HepG2 (cell line): ENCODE data around the gene ZBTB20. TPM values are rescaled to one million over a fixed set of nuclear protein-coding genes. Genes with fewer than 3 reads are reported as not detected.

Experiments used
- ATAC-seq: fragments of 200-7000 bp; cut with Tn5 transposase; 3 replicates; pipeline ENCODE4 v1.9.1; 2020; ENCODE audit warnings: mild to moderate bottlenecking, moderate library complexity
- BruUV-seq: library from RNA; stranded (reverse); fragments of 400-500 nt; replicated peaks from 2 replicates; lab custom pipeline; 2021; lab: Mats Ljungman, UMichigan
- CTCF ChIA-PET: fragments of 300-600 bp; formaldehyde crosslinking; extraction: SDS; loops from one replicate; lab custom pipeline; 2021; ENCODE audit warnings: low total read pairs, inconsistent platforms, low intra/inter-chr PET ratio; lab: Yijun Ruan, JAX
- POLR2A ChIA-PET: fragments of 350-600 bp; sonication (Branson Sonifier 250); formaldehyde crosslinking; loops from one replicate; lab custom pipeline; 2020; ENCODE audit warnings: antibody characterized with exemption, inconsistent platforms; lab: Yijun Ruan, JAX
- DNase-seq: peaks from one replicate; pipeline ENCODE4 v3.0.0-alpha.2; 2015; ENCODE audit warnings: low spot score
- FAIRE-seq: peaks from 3 replicates; lab custom pipeline; 2011; peaks lifted over from hg19 to GRCh38; lab: Jason Lieb, UNC
- H2AFZ ChIP-seq: one replicate; pipeline ENCODE4 v1.6.1; 2011; ENCODE audit warnings: low read length, inconsistent platforms
- H3K27ac ChIP-seq: fragments of 300-600 bp; 3 replicates; pipeline ENCODE4 v1.8.0; 2011; ENCODE audit warnings: mixed run types, mild to moderate bottlenecking, mixed read lengths, low read length, inconsistent platforms; ENCODE audit not compliant: insufficient read depth; ENCODE audit errors: extremely low read length
- H3K27me3 ChIP-seq, 2 experiments: fragments of 200-600 bp in 1 of 2; 2 replicates in 1 of 2; 3 replicates in 1 of 2; pipeline versions ENCODE4 v1.6.0 to v1.8.0; 2011; ENCODE audit warnings: low read length in 2 of 2, mild to moderate bottlenecking in 2 of 2, moderate library complexity in 2 of 2, inconsistent platforms in 1 of 2; ENCODE audit not compliant: insufficient read depth in 2 of 2, control insufficient read depth in 1 of 2
- H3K36me3 ChIP-seq, 2 experiments: fragments of 200-600 bp in 1 of 2; replicated peaks in 1 of 2; 2 replicates in 1 of 2; 3 replicates in 1 of 2; pipeline versions ENCODE4 v1.5.1 to v1.8.0; 2011; ENCODE audit warnings: low read length in 2 of 2, inconsistent platforms in 1 of 2; ENCODE audit not compliant: insufficient read depth in 2 of 2, control insufficient read depth in 1 of 2
- H3K4me1 ChIP-seq: 2 replicates; pipeline ENCODE4 v1.5.1; 2012; ENCODE audit warnings: low read length, inconsistent platforms; ENCODE audit not compliant: insufficient read depth
- H3K4me2 ChIP-seq: 2 replicates; pipeline ENCODE4 v1.6.0; 2011; ENCODE audit warnings: low read depth, low read length, inconsistent platforms
- H3K4me3 ChIP-seq, 3 experiments: fragments of 200-600 bp in 1 of 3; sonication (generic), shearing (Covaris generic) in 1 of 3; replicated peaks in 1 of 3; 2 replicates each; pipeline ENCODE4 v1.5.1; 2011 to 2016; ENCODE audit warnings: low read length in 3 of 3, inconsistent platforms in 2 of 3, low read depth in 2 of 3, mild to moderate bottlenecking in 2 of 3, control low read depth in 1 of 3, mixed read lengths in 1 of 3; ENCODE audit not compliant: insufficient read depth in 1 of 3
- H3K79me2 ChIP-seq: one replicate; pipeline ENCODE4 v1.6.1; 2011; ENCODE audit warnings: low read length, inconsistent platforms; ENCODE audit not compliant: insufficient read depth
- H3K9ac ChIP-seq: 2 replicates; pipeline ENCODE4 v1.6.0; 2011; ENCODE audit warnings: mild to moderate bottlenecking, low read depth, low read length, inconsistent platforms; ENCODE audit not compliant: insufficient read depth
- H3K9me3 ChIP-seq: 2 replicates; pipeline ENCODE4 v1.5.1; 2012; ENCODE audit warnings: mild to moderate bottlenecking, low read length
- H4K20me1 ChIP-seq: 2 replicates; pipeline ENCODE4 v1.6.0; 2011; ENCODE audit warnings: inconsistent platforms, mild to moderate bottlenecking, low read length, moderate library complexity; ENCODE audit not compliant: insufficient read depth
- ARID2 ChIP-seq: sonication (generic); formaldehyde crosslinking; IDR thresholded peaks from 2 replicates; pipeline ENCODE4 v1.8.1; 2022; ENCODE audit warnings: mild to moderate bottlenecking, missing genetic modification reagents, borderline replicate concordance
- ASH2L ChIP-seq: fragments of 300-600, 200-600 bp; sonication (generic); IDR thresholded peaks from 2 replicates; pipeline ENCODE4 v1.7.0; 2017; ENCODE audit warnings: low read depth, mild to moderate bottlenecking, moderate library complexity, mixed read lengths, low read length; ENCODE audit not compliant: insufficient read length
- HNRNPH1 ChIP-seq: fragments of 200-400 bp; formaldehyde crosslinking; optimal IDR thresholded peaks from 2 replicates; pipeline ENCODE3; 2017; ENCODE audit warnings: mild to moderate bottlenecking, low read depth, low read length
- KAT8 ChIP-seq: IDR thresholded peaks from 2 replicates; pipeline ENCODE4 v1.6.1; 2016; ENCODE audit warnings: missing genetic modification reagents, missing compliant biosample characterization
- MTA3 ChIP-seq: sonication (generic); formaldehyde crosslinking; IDR thresholded peaks from 2 replicates; pipeline ENCODE4 v1.4.0; 2020; ENCODE audit warnings: missing genetic modification reagents
- PPARG ChIP-seq: conservative IDR thresholded peaks from 2 replicates; pipeline ENCODE4 v1.6.1; 2016; ENCODE audit warnings: missing biosample characterization, missing genetic modification reagents
- TRIM24 ChIP-seq: sonication (generic); formaldehyde crosslinking; IDR thresholded peaks from 2 replicates; pipeline ENCODE4 v1.8.0; 2022; ENCODE audit warnings: mild to moderate bottlenecking, missing genetic modification reagents
- YEATS2 ChIP-seq: sonication (generic); formaldehyde crosslinking; IDR thresholded peaks from 2 replicates; pipeline ENCODE4 v1.4.0; 2020; ENCODE audit warnings: missing genetic modification reagents, borderline replicate concordance
- ZIK1 ChIP-seq: sonication (generic); formaldehyde crosslinking; IDR thresholded peaks from 2 replicates; pipeline ENCODE4 v1.5.0; 2020; ENCODE audit warnings: mild to moderate bottlenecking, low read depth, missing genetic modification reagents, borderline replicate concordance
- ZNF230 ChIP-seq: sonication (generic); formaldehyde crosslinking; IDR thresholded peaks from 2 replicates; pipeline ENCODE4 v1.4.0; 2020; ENCODE audit warnings: mild to moderate bottlenecking, missing genetic modification reagents
- ZNF24 ChIP-seq: fragments of 450-650 bp; IDR thresholded peaks from 2 replicates; pipeline ENCODE4 v1.6.1; 2017; ENCODE audit warnings: antibody characterized with exemption, mild to moderate bottlenecking
- ZNF44 ChIP-seq: sonication (generic); formaldehyde crosslinking; IDR thresholded peaks from 2 replicates; pipeline ENCODE4 v1.5.1; 2020; ENCODE audit warnings: mild to moderate bottlenecking, missing genetic modification reagents
- ZNF784 ChIP-seq: sonication (generic); formaldehyde crosslinking; IDR thresholded peaks from 2 replicates; pipeline ENCODE4 v1.5.1; 2020; ENCODE audit warnings: missing genetic modification reagents, mild to moderate bottlenecking, borderline replicate concordance
- ZNF850 ChIP-seq: sonication (generic); formaldehyde crosslinking; conservative IDR thresholded peaks from 2 replicates; pipeline ENCODE4 v1.9.0; 2021; ENCODE audit warnings: mild to moderate bottlenecking, missing genetic modification reagents
- WGBS: methylation state at CpG from one replicate; pipeline ENCODE4 v1.1.6; 2017; ENCODE audit warnings: low lambda C conversion rate; 5-methylcytosine and 5-hydroxymethylcytosine counted together
- in situ Hi-C: cut with HindIII; loops from 2 replicates; pipeline ENCODE4 v1.10.0; 2017; ENCODE audit warnings: low pct_unique_long_range_greater_than_20kb; ENCODE audit not compliant: extremely low pct_ligation_motif_present
- intact Hi-C: fragments of 100-400 bp; cut with micrococcal nuclease; formaldehyde crosslinking; loops from one replicate; pipeline ENCODE4 v1.10.0; 2022; ENCODE audit not compliant: unreplicated experiment
- polyA plus RNA-seq, 8 experiments: library from polyadenylated mRNA; depleted of rRNA in 3 of 8; stranded (reverse) in 7 of 8; unstranded in 1 of 8; fragments of >200 nt; fragmentation: Illumina TruSeq in 4 of 8; extraction: Trizol in 4 of 8; gene quantifications; 2 replicates each; pipeline versions ENCODE4 v1.2.1 to v1.2.3, GENCODE V29; 2011 to 2016; ENCODE audit warnings: low read depth in 4 of 8, missing spikeins in 1 of 8, mixed read lengths in 1 of 8; ENCODE audit not compliant: insufficient read depth in 1 of 8
- total RNA-seq, 5 experiments: library from RNA; depleted of rRNA; stranded (reverse); fragments of >200 nt; fragmentation: Illumina TruSeq; extraction: Trizol; gene quantifications; 2 replicates each; pipeline ENCODE4 v1.2.3, GENCODE V29; 2016; ENCODE audit warnings: low read depth in 1 of 5
- TF ChIP-seq, protein P1 (sequence below): sonication (generic); formaldehyde crosslinking; IDR thresholded peaks from 2 replicates; pipeline ENCODE4 v1.5.1; 2020; ENCODE audit warnings: missing genetic modification reagents, mild to moderate bottlenecking, borderline replicate concordance
- TF ChIP-seq, protein P2 (sequence below): sonication (generic); formaldehyde crosslinking; IDR thresholded peaks from 2 replicates; pipeline ENCODE4 v1.8.0; 2022; ENCODE audit warnings: missing genetic modification reagents, mild to moderate bottlenecking, moderate library complexity, borderline replicate concordance
- TF ChIP-seq, protein P3 (sequence below): sonication (generic); formaldehyde crosslinking; IDR thresholded peaks from 2 replicates; pipeline ENCODE4 v1.4.0; 2020; ENCODE audit warnings: mild to moderate bottlenecking, missing genetic modification reagents

ZBTB20 gene
- total and polyA plus RNA-seq, 2 of the 13 experiments (the other 11 are each of a cell fraction or from before 2014, with no cell fraction given), result 1.9 to 8.8 TPM

GRCh38 chr3:114333180-114333922 is 813.7 kb downstream of the ZBTB20 start:
- H3K9me3 ChIP-seq, result no peaks in the 10 kb centered on the region
- intact Hi-C loops (no loop called here), in situ Hi-C loops (no loop called here)
- WGBS, result 95% methylated on average over 4 of the region's 4 CpGs
- H3K27ac ChIP-seq, result no peak overlapping the region
- H3K4me1 ChIP-seq, result peaks cover 10% of the 10 kb centered on the region; the same call in 1 of the 2 replicates
- no peak for DNase-seq
- ChIA-PET POLR2A (no interaction called here), CTCF (no interaction called here)
- no peak overlapping the region for H2AFZ ChIP-seq
- no peaks in the 10 kb centered on the region for H4K20me1 ChIP-seq
- no peak for ATAC-seq
- H3K36me3 ChIP-seq, result peaks cover 0 to 8% of the 10 kb centered on the region in 2 experiments; a peak in 1 of 5 replicates
- no peaks in the 10 kb centered on the region for H3K79me2 ChIP-seq
- FAIRE-seq, result no peak
- no peak overlapping the region for H3K4me3 ChIP-seq
- TF ChIP-seq, protein P1, sequence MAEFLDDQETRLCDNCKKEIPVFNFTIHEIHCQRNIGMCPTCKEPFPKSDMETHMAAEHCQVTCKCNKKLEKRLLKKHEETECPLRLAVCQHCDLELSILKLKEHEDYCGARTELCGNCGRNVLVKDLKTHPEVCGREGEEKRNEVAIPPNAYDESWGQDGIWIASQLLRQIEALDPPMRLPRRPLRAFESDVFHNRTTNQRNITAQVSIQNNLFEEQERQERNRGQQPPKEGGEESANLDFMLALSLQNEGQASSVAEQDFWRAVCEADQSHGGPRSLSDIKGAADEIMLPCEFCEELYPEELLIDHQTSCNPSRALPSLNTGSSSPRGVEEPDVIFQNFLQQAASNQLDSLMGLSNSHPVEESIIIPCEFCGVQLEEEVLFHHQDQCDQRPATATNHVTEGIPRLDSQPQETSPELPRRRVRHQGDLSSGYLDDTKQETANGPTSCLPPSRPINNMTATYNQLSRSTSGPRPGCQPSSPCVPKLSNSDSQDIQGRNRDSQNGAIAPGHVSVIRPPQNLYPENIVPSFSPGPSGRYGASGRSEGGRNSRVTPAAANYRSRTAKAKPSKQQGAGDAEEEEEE (CRISPR knock-in tag), result no peak
- no peak for TF ChIP-seq MTA3
- no peak for TF ChIP-seq ZNF784
- TF ChIP-seq ARID2 (CRISPR knock-in tag), result no peak
- no peak for TF ChIP-seq KAT8 (CRISPR knock-in tag)
- no peak for TF ChIP-seq ZNF230 (CRISPR knock-in tag)
- TF ChIP-seq HNRNPH1, result no peak
- TF ChIP-seq ASH2L, result no peak
- no peak for TF ChIP-seq PPARG (CRISPR knock-in tag)
- no peak for TF ChIP-seq TRIM24
- no peak for TF ChIP-seq ZNF850 (CRISPR knock-in tag)
- no peak for TF ChIP-seq YEATS2
- TF ChIP-seq ZNF24, result no peak
- TF ChIP-seq, protein P2, sequence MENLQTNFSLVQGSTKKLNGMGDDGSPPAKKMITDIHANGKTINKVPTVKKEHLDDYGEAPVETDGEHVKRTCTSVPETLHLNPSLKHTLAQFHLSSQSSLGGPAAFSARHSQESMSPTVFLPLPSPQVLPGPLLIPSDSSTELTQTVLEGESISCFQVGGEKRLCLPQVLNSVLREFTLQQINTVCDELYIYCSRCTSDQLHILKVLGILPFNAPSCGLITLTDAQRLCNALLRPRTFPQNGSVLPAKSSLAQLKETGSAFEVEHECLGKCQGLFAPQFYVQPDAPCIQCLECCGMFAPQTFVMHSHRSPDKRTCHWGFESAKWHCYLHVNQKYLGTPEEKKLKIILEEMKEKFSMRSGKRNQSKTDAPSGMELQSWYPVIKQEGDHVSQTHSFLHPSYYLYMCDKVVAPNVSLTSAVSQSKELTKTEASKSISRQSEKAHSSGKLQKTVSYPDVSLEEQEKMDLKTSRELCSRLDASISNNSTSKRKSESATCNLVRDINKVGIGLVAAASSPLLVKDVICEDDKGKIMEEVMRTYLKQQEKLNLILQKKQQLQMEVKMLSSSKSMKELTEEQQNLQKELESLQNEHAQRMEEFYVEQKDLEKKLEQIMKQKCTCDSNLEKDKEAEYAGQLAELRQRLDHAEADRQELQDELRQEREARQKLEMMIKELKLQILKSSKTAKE (CRISPR knock-in tag), result no peak
- no peak for TF ChIP-seq ZIK1 (CRISPR knock-in tag)
- TF ChIP-seq, protein P3, sequence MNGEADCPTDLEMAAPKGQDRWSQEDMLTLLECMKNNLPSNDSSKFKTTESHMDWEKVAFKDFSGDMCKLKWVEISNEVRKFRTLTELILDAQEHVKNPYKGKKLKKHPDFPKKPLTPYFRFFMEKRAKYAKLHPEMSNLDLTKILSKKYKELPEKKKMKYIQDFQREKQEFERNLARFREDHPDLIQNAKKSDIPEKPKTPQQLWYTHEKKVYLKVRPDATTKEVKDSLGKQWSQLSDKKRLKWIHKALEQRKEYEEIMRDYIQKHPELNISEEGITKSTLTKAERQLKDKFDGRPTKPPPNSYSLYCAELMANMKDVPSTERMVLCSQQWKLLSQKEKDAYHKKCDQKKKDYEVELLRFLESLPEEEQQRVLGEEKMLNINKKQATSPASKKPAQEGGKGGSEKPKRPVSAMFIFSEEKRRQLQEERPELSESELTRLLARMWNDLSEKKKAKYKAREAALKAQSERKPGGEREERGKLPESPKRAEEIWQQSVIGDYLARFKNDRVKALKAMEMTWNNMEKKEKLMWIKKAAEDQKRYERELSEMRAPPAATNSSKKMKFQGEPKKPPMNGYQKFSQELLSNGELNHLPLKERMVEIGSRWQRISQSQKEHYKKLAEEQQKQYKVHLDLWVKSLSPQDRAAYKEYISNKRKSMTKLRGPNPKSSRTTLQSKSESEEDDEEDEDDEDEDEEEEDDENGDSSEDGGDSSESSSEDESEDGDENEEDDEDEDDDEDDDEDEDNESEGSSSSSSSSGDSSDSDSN (CRISPR knock-in tag), result no peak
- no peak for TF ChIP-seq ZNF44 (CRISPR knock-in tag)
- H3K4me2 ChIP-seq, result no peak overlapping the region
- no TSS peak for BruUV-seq
- no peaks in the 10 kb centered on the region for H3K27me3 ChIP-seq
- H3K9ac ChIP-seq, result no peak overlapping the region
